HEK293 (cell line): ENCODE measurements around the gene FBLN2.

Experiments used
- CTCF ChIA-PET: fragments of 350-600 bp; formaldehyde crosslinking; extraction: SDS; loops from one replicate; lab custom pipeline; 2021; ENCODE audit warnings: antibody characterized with exemption; lab: Yijun Ruan, JAX
- POLR2A ChIA-PET: fragments of 300-600 bp; formaldehyde crosslinking; extraction: SDS; loops from one replicate; lab custom pipeline; 2020; ENCODE audit warnings: antibody characterized with exemption, inconsistent platforms; lab: Yijun Ruan, JAX
- H3K27ac ChIP-seq: fragments of 200-500 bp; sonication (Bioruptor generic); 2 replicates; pipeline ENCODE4 v1.5.1; 2014; ENCODE audit warnings: low read depth, low read length, control low read depth, inconsistent platforms; ENCODE audit errors: extremely low read depth
- H3K36me3 ChIP-seq, 2 experiments: fragments of 200-500 bp in 1 of 2; sonication (Bioruptor generic) in 1 of 2; 1 replicate in 1 of 2; 2 replicates in 1 of 2; pipeline ENCODE4 v1.5.1; 2014 to 2017; ENCODE audit warnings: inconsistent platforms in 2 of 2, low read length in 2 of 2; ENCODE audit not compliant: control insufficient read depth in 2 of 2, insufficient read depth in 1 of 2
- H3K4me1 ChIP-seq: fragments of 200-500 bp; sonication (Bioruptor generic); 2 replicates; pipeline ENCODE4 v1.5.1; 2014; ENCODE audit warnings: mild to moderate bottlenecking, low read length, inconsistent platforms; ENCODE audit not compliant: control insufficient read depth, insufficient read depth
- H3K4me3 ChIP-seq: 2 replicates; pipeline ENCODE4 v1.5.1; 2011; ENCODE audit warnings: low read depth, mild to moderate bottlenecking, control low read depth, low read length, moderate library complexity
- H3K9me3 ChIP-seq: fragments of 200-500 bp; sonication (Bioruptor generic); 2 replicates; pipeline ENCODE4 v1.5.1; 2014; ENCODE audit warnings: low read depth, low read length, inconsistent platforms; ENCODE audit not compliant: control insufficient read depth, insufficient read depth
- HIC1 ChIP-seq: fragments of 450-650 bp; formaldehyde crosslinking; IDR thresholded peaks from 2 replicates; pipeline ENCODE4 v1.5.1; 2016; ENCODE audit warnings: missing biosample characterization, missing genetic modification characterization
- PRDM2 ChIP-seq: fragments of 450-650 bp; formaldehyde crosslinking; IDR thresholded peaks from 2 replicates; pipeline ENCODE4 v1.5.1; 2016; ENCODE audit warnings: missing biosample characterization, missing genetic modification characterization, borderline replicate concordance
- WT1 ChIP-seq: fragments of 450-650 bp; formaldehyde crosslinking; IDR thresholded peaks from 2 replicates; pipeline ENCODE4 v1.5.1; 2016; ENCODE audit warnings: missing biosample characterization, missing genetic modification characterization
- YY2 ChIP-seq: fragments of 450-650 bp; formaldehyde crosslinking; IDR thresholded peaks from 2 replicates; pipeline ENCODE4 v1.5.1; 2016; ENCODE audit warnings: missing biosample characterization, missing genetic modification characterization
- ZBTB10 ChIP-seq: fragments of 450-650 bp; formaldehyde crosslinking; IDR thresholded peaks from 2 replicates; pipeline ENCODE4 v1.5.1; 2016; ENCODE audit warnings: missing biosample characterization, missing genetic modification characterization
- ZBTB44 ChIP-seq: fragments of 450-650 bp; IDR thresholded peaks from 2 replicates; pipeline ENCODE4 v1.5.1; 2018; ENCODE audit warnings: missing biosample characterization, mild to moderate bottlenecking, missing genetic modification characterization
- ZIC2 ChIP-seq: fragments of 450-650 bp; formaldehyde crosslinking; IDR thresholded peaks from 2 replicates; pipeline ENCODE4 v1.5.1; 2016; ENCODE audit warnings: missing biosample characterization, missing genetic modification characterization
- ZNF18 ChIP-seq: fragments of 450-650 bp; formaldehyde crosslinking; IDR thresholded peaks from 2 replicates; pipeline ENCODE4 v1.5.1; 2016; ENCODE audit warnings: missing biosample characterization, missing genetic modification characterization
- ZNF202 ChIP-seq: fragments of 450-650 bp; formaldehyde crosslinking; IDR thresholded peaks from 2 replicates; pipeline ENCODE4 v1.5.1; 2016; ENCODE audit warnings: missing biosample characterization, missing genetic modification characterization, borderline replicate concordance
- ZNF24 ChIP-seq: fragments of 450-650 bp; formaldehyde crosslinking; IDR thresholded peaks from 2 replicates; pipeline ENCODE4 v1.5.1; 2016; ENCODE audit warnings: missing biosample characterization, missing genetic modification characterization
- ZNF555 ChIP-seq: fragments of 450-650 bp; formaldehyde crosslinking; conservative IDR thresholded peaks from 2 replicates; pipeline ENCODE4 v1.5.1; 2017; ENCODE audit warnings: missing biosample characterization, mild to moderate bottlenecking, missing genetic modification characterization, inconsistent platforms
- ZNF639 ChIP-seq: fragments of 450-650 bp; formaldehyde crosslinking; IDR thresholded peaks from 2 replicates; pipeline ENCODE4 v1.5.1; 2016; ENCODE audit warnings: missing biosample characterization, missing genetic modification characterization
- ZNF654 ChIP-seq: fragments of 450-650 bp; formaldehyde crosslinking; IDR thresholded peaks from 2 replicates; pipeline ENCODE4 v1.5.1; 2016; ENCODE audit warnings: low read depth, missing biosample characterization, missing genetic modification characterization
- ZNF704 ChIP-seq: fragments of 450-650 bp; formaldehyde crosslinking; IDR thresholded peaks from 2 replicates; pipeline ENCODE4 v1.5.1; 2016; ENCODE audit warnings: missing biosample characterization, missing genetic modification characterization

The FBLN2 gene

GRCh38 chr3:13518516-13518953, 30.4 kb upstream of the FBLN2 start:
- CTCF ChIA-PET = interaction anchor here (0.6 kb wide), 1 partner anchor 16 kb away, joined by 3 read pairs; no protein-coding TSS in a partner anchor
- POLR2A ChIA-PET = no interaction called here
- no peaks in the 10 kb centered on the region for H3K9me3 ChIP-seq
- H3K36me3 ChIP-seq = no peaks in the 10 kb centered on the region
- no peak for TF ChIP-seq WT1 (tag by site-specific recombination)
- peak; percentile 60 for TF ChIP-seq ZIC2 (tag by site-specific recombination)
- H3K27ac ChIP-seq = no peak overlapping the region
- no peak overlapping the region for H3K4me3 ChIP-seq
- no peaks in the 10 kb centered on the region for H3K4me1 ChIP-seq

- ChIA-PET POLR2A (no interaction called here), CTCF (interaction anchor here (1.5 kb wide), 1 partner anchor 23 kb away, joined by 4 read pairs; no protein-coding TSS in a partner anchor)
- H3K4me3 ChIP-seq = no peak overlapping the region
- no peaks in the 10 kb centered on the region for H3K4me1 ChIP-seq
- no peaks in the 10 kb centered on the region for H3K9me3 ChIP-seq
- H3K36me3 ChIP-seq = no peaks in the 10 kb centered on the region
- H3K27ac ChIP-seq = no peak overlapping the region
- TF ChIP-seq PRDM2 (tag by site-specific recombination) (no peak), ZNF555 (tag by site-specific recombination) (no peak), HIC1 (tag by site-specific recombination) (no peak), ZBTB10 (tag by site-specific recombination) (no peak), ZNF654 (tag by site-specific recombination) (no peak), ZNF202 (tag by site-specific recombination) (no peak), ZNF704 (tag by site-specific recombination) (no peak), ZBTB44 (tag by site-specific recombination) (no peak), ZNF24 (tag by site-specific recombination) (no peak), ZNF18 (no peak), ZNF639 (tag by site-specific recombination) (no peak), YY2 (tag by site-specific recombination) (no peak)
These were observed 29.7 kb upstream of the FBLN2 start for GRCh38 chr3:13519006-13519791.
